ENCODE results near the gene SLC9A1. TPM values are rescaled to one million over a fixed set of nuclear protein-coding genes. Genes with fewer than 3 reads are reported as not detected.

The SLC9A1 gene
- total RNA-seq, 2 donors from 2014 or later, result 12.3 to 36.3 TPM

- no peak for DNase-seq (ENCODE audit: low spot score)
- Histone ChIP-seq H3K4me3 (no peak overlapping the region), H3K36me3 (no peaks in the 10 kb centered on the region), H3K27ac (no peak overlapping the region), H3K9me3 (no peaks in the 10 kb centered on the region), H3K4me1 (ENCODE audit: control insufficient read depth in 1 of 2, low read depth in 2 of 2) (no peaks in the 10 kb centered on the region), H3K27me3 (replicated peaks; ENCODE audit: insufficient read depth) (no peaks in the 10 kb centered on the region)
- TF ChIP-seq, protein P1, sequence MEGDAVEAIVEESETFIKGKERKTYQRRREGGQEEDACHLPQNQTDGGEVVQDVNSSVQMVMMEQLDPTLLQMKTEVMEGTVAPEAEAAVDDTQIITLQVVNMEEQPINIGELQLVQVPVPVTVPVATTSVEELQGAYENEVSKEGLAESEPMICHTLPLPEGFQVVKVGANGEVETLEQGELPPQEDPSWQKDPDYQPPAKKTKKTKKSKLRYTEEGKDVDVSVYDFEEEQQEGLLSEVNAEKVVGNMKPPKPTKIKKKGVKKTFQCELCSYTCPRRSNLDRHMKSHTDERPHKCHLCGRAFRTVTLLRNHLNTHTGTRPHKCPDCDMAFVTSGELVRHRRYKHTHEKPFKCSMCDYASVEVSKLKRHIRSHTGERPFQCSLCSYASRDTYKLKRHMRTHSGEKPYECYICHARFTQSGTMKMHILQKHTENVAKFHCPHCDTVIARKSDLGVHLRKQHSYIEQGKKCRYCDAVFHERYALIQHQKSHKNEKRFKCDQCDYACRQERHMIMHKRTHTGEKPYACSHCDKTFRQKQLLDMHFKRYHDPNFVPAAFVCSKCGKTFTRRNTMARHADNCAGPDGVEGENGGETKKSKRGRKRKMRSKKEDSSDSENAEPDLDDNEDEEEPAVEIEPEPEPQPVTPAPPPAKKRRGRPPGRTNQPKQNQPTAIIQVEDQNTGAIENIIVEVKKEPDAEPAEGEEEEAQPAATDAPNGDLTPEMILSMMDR (IDR thresholded peaks at IDR 0.05), result no peak
- ATAC-seq (ENCODE audit: insufficient number of reproducible peaks, low FRiP score, low read depth), result no peak
Observed at GRCh38 chr1:27166351-27166802, 11.5 kb upstream of the SLC9A1 start.

- Histone ChIP-seq H3K4me3 (no peak overlapping the region), H3K36me3 (no peaks in the 10 kb centered on the region), H3K27ac (no peak overlapping the region), H3K4me1 (ENCODE audit: control insufficient read depth in 1 of 2, low read depth in 2 of 2) (no peaks in the 10 kb centered on the region), H3K27me3 (replicated peaks; ENCODE audit: insufficient read depth) (no peaks in the 10 kb centered on the region), H3K9me3 (no peaks in the 10 kb centered on the region)
- TF ChIP-seq, protein P1 (IDR thresholded peaks at IDR 0.05), result no peak
- ATAC-seq (ENCODE audit: insufficient number of reproducible peaks, low FRiP score, low read depth), result no peak
- no peak for DNase-seq (ENCODE audit: low spot score)
Observed at GRCh38 chr1:27163093-27163492, 8.2 kb upstream of the SLC9A1 start.

GRCh38 chr1:27162090-27162489, 7.2 kb upstream of the SLC9A1 start:
- DNase-seq (ENCODE audit: low spot score), result no peak
- H3K9me3 ChIP-seq, result no peaks in the 10 kb centered on the region
- H3K27me3 ChIP-seq (replicated peaks; ENCODE audit: insufficient read depth), result no peaks in the 10 kb centered on the region
- no peak overlapping the region for H3K4me3 ChIP-seq
- H3K36me3 ChIP-seq, result no peaks in the 10 kb centered on the region
- ATAC-seq (ENCODE audit: insufficient number of reproducible peaks, low FRiP score, low read depth), result no peak
- no peaks in the 10 kb centered on the region for H3K4me1 ChIP-seq (ENCODE audit: control insufficient read depth in 1 of 2, low read depth in 2 of 2)
- TF ChIP-seq, protein P1 (IDR thresholded peaks at IDR 0.05), result no peak
- no peak overlapping the region for H3K27ac ChIP-seq

GRCh38 chr1:27161594-27161993, 6.7 kb upstream of the SLC9A1 start:
- Histone ChIP-seq H3K36me3 (no peaks in the 10 kb centered on the region), H3K9me3 (no peaks in the 10 kb centered on the region), H3K27me3 (replicated peaks; ENCODE audit: insufficient read depth) (no peaks in the 10 kb centered on the region), H3K4me1 (ENCODE audit: control insufficient read depth in 1 of 2, low read depth in 2 of 2) (no peaks in the 10 kb centered on the region), H3K27ac (no peak overlapping the region), H3K4me3 (no peak overlapping the region)
- ATAC-seq (ENCODE audit: insufficient number of reproducible peaks, low FRiP score, low read depth), result no peak
- TF ChIP-seq, protein P1 (IDR thresholded peaks at IDR 0.05), result no peak
- DNase-seq (ENCODE audit: low spot score), result no peak

DNA sequence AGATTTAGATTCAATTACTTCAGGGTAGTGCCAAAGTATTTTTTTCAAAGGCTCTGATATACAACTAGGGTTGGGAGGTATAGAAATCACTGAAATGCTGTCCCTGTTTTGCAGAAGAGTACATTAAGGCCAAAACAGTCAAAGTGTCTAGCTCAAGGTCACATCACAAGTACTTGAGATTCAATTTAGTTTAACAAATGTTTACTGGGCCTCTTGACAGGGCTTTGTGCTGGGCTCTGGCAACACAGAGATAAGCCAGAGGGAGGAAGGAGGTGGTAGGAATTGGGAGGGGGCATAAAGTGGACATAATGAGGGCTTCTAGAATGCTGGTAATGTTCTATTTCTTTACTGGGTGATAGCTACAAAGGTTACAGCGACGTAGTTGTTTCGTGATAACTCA, 2.3 kb upstream of the SLC9A1 start:
- no peak for ATAC-seq (ENCODE audit: insufficient number of reproducible peaks, low FRiP score, low read depth)
- Histone ChIP-seq H3K4me1 (ENCODE audit: control insufficient read depth in 1 of 2, low read depth in 2 of 2) (peaks cover 25 to 30% of the 10 kb centered on the region in 2 donors), H3K27ac (no peak overlapping the region), H3K36me3 (no peaks in the 10 kb centered on the region), H3K27me3 (replicated peaks; ENCODE audit: insufficient read depth) (no peaks in the 10 kb centered on the region), H3K9me3 (no peaks in the 10 kb centered on the region), H3K4me3 (no peak overlapping the region)
- DNase-seq (ENCODE audit: low spot score), result no peak
- TF ChIP-seq, protein P1 (IDR thresholded peaks at IDR 0.05), result no peak
